C4-2B (cell line): ENCODE data around the gene WDR88.

Source experiments
- ZFX ChIP-seq: fragments of 450-650 bp; IDR thresholded peaks from 2 replicates; pipeline ENCODE4 v1.6.1; 2017
- TF ChIP-seq, protein P1 (sequence below): fragments of 450-650 bp; conservative IDR thresholded peaks from 2 replicates; pipeline ENCODE4 v1.5.1; 2017; ENCODE audit warnings: mild to moderate bottlenecking

DNA sequence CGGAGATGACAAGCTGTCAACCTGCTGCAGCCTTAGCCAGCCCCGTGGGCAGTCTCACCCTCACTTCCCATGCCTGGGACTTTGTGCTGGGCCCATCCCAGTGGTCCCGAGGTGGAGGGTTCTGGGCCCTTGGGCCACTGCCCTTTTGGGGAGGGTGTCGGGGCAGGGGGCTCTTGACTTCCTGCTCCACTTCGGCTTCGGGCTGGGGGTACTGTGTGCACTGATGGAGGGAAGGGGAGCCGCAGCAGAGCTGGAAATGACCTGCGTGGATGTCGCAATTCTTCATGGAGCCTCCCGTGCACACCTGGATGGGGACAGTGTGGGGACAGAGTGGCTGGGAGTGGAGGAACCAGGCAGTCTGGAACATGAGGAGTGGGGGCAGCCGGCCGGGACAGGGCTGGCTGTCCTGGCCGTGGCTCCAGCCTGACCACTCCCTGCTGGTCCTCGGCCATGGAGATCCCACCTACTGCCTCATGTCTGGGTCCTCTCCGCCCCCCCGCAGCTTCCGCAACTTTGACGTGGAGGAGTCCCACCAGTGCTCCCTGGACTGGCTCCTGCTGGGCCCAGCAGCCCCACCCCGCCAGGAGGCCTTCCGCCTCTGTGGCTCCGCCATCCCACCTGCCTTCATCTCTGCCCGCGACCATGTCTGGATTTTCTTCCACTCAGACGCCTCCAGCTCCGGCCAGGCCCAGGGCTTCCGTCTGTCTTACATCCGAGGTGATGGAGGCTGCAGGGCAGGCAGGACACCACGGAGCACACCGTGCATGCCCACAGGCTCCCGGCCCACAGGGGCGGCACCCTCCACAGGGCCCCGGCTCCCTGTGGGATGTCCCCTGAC is 72.4 kb downstream of the WDR88 start:
- TF ChIP-seq, protein P1, sequence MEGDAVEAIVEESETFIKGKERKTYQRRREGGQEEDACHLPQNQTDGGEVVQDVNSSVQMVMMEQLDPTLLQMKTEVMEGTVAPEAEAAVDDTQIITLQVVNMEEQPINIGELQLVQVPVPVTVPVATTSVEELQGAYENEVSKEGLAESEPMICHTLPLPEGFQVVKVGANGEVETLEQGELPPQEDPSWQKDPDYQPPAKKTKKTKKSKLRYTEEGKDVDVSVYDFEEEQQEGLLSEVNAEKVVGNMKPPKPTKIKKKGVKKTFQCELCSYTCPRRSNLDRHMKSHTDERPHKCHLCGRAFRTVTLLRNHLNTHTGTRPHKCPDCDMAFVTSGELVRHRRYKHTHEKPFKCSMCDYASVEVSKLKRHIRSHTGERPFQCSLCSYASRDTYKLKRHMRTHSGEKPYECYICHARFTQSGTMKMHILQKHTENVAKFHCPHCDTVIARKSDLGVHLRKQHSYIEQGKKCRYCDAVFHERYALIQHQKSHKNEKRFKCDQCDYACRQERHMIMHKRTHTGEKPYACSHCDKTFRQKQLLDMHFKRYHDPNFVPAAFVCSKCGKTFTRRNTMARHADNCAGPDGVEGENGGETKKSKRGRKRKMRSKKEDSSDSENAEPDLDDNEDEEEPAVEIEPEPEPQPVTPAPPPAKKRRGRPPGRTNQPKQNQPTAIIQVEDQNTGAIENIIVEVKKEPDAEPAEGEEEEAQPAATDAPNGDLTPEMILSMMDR: no peak
- no peak for TF ChIP-seq ZFX
